A673 (cell line): ENCODE results near the gene NPC1. TPM values are rescaled to one million over a fixed set of nuclear protein-coding genes. Genes with fewer than 3 reads are reported as not detected.

Experiments used
- BruUV-seq: library from RNA; stranded (reverse); fragments of 400-500 nt; replicated peaks from 2 replicates; lab custom pipeline; 2021; lab: Mats Ljungman, UMichigan
- CTCF ChIA-PET: fragments of 300-600 bp; sonication (Branson Sonifier 250); formaldehyde crosslinking; loops from one replicate; lab custom pipeline; 2022; ENCODE audit warnings: antibody characterized with exemption; lab: Charles Lee
- POLR2A ChIA-PET: fragments of 300-600 bp; sonication (Branson Sonifier 250); formaldehyde crosslinking; loops from one replicate; lab custom pipeline; 2022; ENCODE audit warnings: antibody characterized with exemption; ENCODE audit not compliant: low non-redundant PET; lab: Charles Lee
- DNase-seq: peaks from one replicate; pipeline ENCODE4 v3.0.0-alpha.2; 2015; ENCODE audit warnings: low spot score
- H3K27ac ChIP-seq: fragments of 200-600 bp; sonication (generic); 2 replicates; pipeline ENCODE4 v1.5.1; 2016; ENCODE audit warnings: mixed run types, low read depth, mild to moderate bottlenecking, mixed read lengths, antibody characterized with exemption, low read length; ENCODE audit not compliant: poor library complexity, severe bottlenecking
- H3K27me3 ChIP-seq: fragments of 200-600 bp; sonication (generic); replicated peaks from 2 replicates; pipeline ENCODE4 v1.6.1; 2017; ENCODE audit warnings: mixed run types, low read depth, mild to moderate bottlenecking, mixed read lengths, antibody characterized with exemption, low read length; ENCODE audit not compliant: insufficient read depth, poor library complexity
- H3K36me3 ChIP-seq: fragments of 200-600 bp; sonication (generic); 2 replicates; pipeline ENCODE4 v1.6.1; 2016; ENCODE audit warnings: mixed run types, mild to moderate bottlenecking, mixed read lengths, antibody characterized with exemption, low read length; ENCODE audit not compliant: insufficient read depth, poor library complexity, severe bottlenecking
- H3K4me1 ChIP-seq: fragments of 200-600 bp; sonication (generic); 2 replicates; pipeline ENCODE4 v1.6.1; 2017; ENCODE audit warnings: mixed run types, mild to moderate bottlenecking, mixed read lengths, antibody characterized with exemption, low read length; ENCODE audit not compliant: insufficient read depth, poor library complexity, severe bottlenecking
- H3K4me3 ChIP-seq: fragments of 200-600 bp; sonication (generic); 2 replicates; pipeline ENCODE4 v1.5.1; 2016; ENCODE audit warnings: low read depth, mixed run types, mild to moderate bottlenecking, mixed read lengths, low read length; ENCODE audit not compliant: poor library complexity, severe bottlenecking
- H3K9me3 ChIP-seq: fragments of 200-600 bp; sonication (generic); 2 replicates; pipeline ENCODE4 v1.6.1; 2016; ENCODE audit warnings: mixed run types, low read depth, mild to moderate bottlenecking, mixed read lengths, antibody characterized with exemption, low read length; ENCODE audit not compliant: poor library complexity, severe bottlenecking
- CTCF ChIP-seq: fragments of 300-800, 200-600 bp; sonication (generic); conservative IDR thresholded peaks from 2 replicates; pipeline ENCODE4 v1.5.1; 2017; ENCODE audit warnings: low read depth, mild to moderate bottlenecking, antibody characterized with exemption, low read length, moderate library complexity, mixed read lengths
- EZH2 ChIP-seq: fragments of 200-600 bp; sonication (generic); IDR thresholded peaks from 2 replicates; pipeline ENCODE4 v1.6.1; 2017; ENCODE audit warnings: borderline replicate concordance, low read depth, mild to moderate bottlenecking, mixed read lengths, antibody characterized with exemption, low read length; ENCODE audit not compliant: poor library complexity, severe bottlenecking
- intact Hi-C: fragments of 100-400 bp; cut with micrococcal nuclease; formaldehyde crosslinking; loops from one replicate; pipeline ENCODE4 v1.10.0; 2022; ENCODE audit not compliant: unreplicated experiment
- total RNA-seq: library from RNA; stranded (reverse); gene quantifications from 2 replicates; pipeline ENCODE4 v1.2.3, GENCODE V29; 2021

Gene NPC1
- total RNA-seq, 1 experiment from 2014 or later = 53.0 TPM

GRCh38 chr18:23502516-23503037 is 83.7 kb downstream of the NPC1 start:
- POLR2A ChIA-PET = no interaction called here
- TSS peak; percentile 76 for BruUV-seq
- CTCF ChIA-PET = interaction anchor here (1.0 kb wide), 1 partner anchor 471 kb away, joined by 3 read pairs; no protein-coding TSS in a partner anchor

GRCh38 chr18:23501626-23502025 is 84.7 kb downstream of the NPC1 start:
- no peak for TF ChIP-seq CTCF
- no peak for TF ChIP-seq EZH2
- ChIA-PET CTCF (no interaction called here), POLR2A (no interaction called here)
- BruUV-seq = no TSS peak
- no peaks in the 10 kb centered on the region for H3K36me3 ChIP-seq
- no peak overlapping the region for H3K27ac ChIP-seq
- intact Hi-C loops = loop anchor here (10.0 kb wide), 2 partner anchors 633 to 677 kb away; partner anchors contain the start of gene CABYR
- H3K9me3 ChIP-seq = no peaks in the 10 kb centered on the region
- no peaks in the 10 kb centered on the region for H3K27me3 ChIP-seq
- H3K4me1 ChIP-seq = peaks cover 10% of the 10 kb centered on the region
- no peak for DNase-seq
- H3K4me3 ChIP-seq = no peak overlapping the region

More at GRCh38 chr18:23502516-23503037, 83.7 kb downstream of the NPC1 start:
- H3K4me3 ChIP-seq = peak overlapping the region; percentile 76
- no peaks in the 10 kb centered on the region for H3K27me3 ChIP-seq
- no peak for TF ChIP-seq EZH2
- TF ChIP-seq CTCF = no peak
- H3K4me1 ChIP-seq = peaks cover 10% of the 10 kb centered on the region
- peak overlapping the region; percentile 87 for H3K27ac ChIP-seq
- DNase-seq = no peak
- H3K9me3 ChIP-seq = no peaks in the 10 kb centered on the region
- intact Hi-C loops = loop anchor here (10.0 kb wide), 2 partner anchors 632 to 678 kb away; partner anchors contain the start of gene CABYR
- no peaks in the 10 kb centered on the region for H3K36me3 ChIP-seq

DNA sequence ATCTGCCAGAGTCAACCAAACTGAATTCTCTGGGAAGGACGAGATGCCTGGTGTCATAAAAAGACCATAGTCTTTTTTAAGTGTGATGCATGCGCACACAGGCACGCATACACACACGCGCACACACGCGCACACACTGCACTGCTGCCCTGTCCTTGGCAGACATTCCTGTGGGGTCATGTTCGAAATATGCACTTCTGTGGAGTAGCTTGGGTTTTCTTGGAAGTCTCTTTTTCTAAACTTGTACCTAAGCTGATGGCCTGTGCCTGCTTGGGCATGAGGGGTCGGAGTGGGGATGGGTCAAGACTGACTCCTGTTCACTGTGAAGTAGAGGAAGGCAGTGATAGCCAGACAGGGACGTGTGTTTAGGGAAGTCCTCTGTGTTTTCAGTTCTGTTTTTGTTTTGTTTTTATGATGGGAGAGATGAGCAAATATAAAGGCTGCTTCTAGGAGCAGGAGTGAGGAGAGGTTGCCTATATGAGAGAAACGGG is 87.0 kb downstream of the NPC1 start:
- Histone ChIP-seq H3K4me1 (peaks cover 5% of the 10 kb centered on the region), H3K27me3 (no peaks in the 10 kb centered on the region), H3K9me3 (no peaks in the 10 kb centered on the region), H3K27ac (no peak overlapping the region), H3K36me3 (no peaks in the 10 kb centered on the region), H3K4me3 (no peak overlapping the region)
- intact Hi-C loops = loop anchor here (5.0 kb wide), 2 partner anchors 203 to 423 kb away; no protein-coding TSS in a partner anchor
- TF ChIP-seq EZH2 = no peak
- no peak for TF ChIP-seq CTCF
- ChIA-PET POLR2A (no interaction called here), CTCF (interaction anchor here (1.0 to 1.8 kb wide), 3 partner anchors 12 to 204 kb away, joined by 3 to 13 read pairs (median 3); no protein-coding TSS in a partner anchor)
- no TSS peak for BruUV-seq
- DNase-seq = no peak
